Naive thymus-derived CD4-positive, alpha-beta T cell (primary cell): ENCODE data around the gene ADCK2. TPM values are rescaled to one million over a fixed set of nuclear protein-coding genes. Genes with fewer than 3 reads are reported as not detected.
"Not testable (repeated sequence)": the region's sequence is repeated elsewhere in the genome, so short reads cannot be mapped to it uniquely, and the experiment has no call there.

Experiments
- ATAC-seq: fragments of 150-1000 bp; cut with Tn5 transposase; 2 replicates; pipeline ENCODE4 v1.10.0; 2021; ENCODE audit warnings: mild to moderate bottlenecking, moderate library complexity
- CTCF ChIA-PET: fragments of 350-600 bp; sonication (Branson Sonifier 250); formaldehyde crosslinking; loops from one replicate; lab custom pipeline; 2021; ENCODE audit warnings: antibody characterized with exemption; lab: Charles Lee
- POLR2A ChIA-PET: fragments of 350-600 bp; sonication (Branson Sonifier 250); formaldehyde crosslinking; loops from one replicate; lab custom pipeline; 2021; ENCODE audit warnings: antibody characterized with exemption, inconsistent platforms; lab: Charles Lee
- DNase-seq, 9 donors: peaks; one replicate each; pipeline versions ENCODE4 v3.0.0 to v3.0.0-alpha.2; 2020 to 2022; ENCODE audit warnings: mixed read lengths in 1 of 9
- H3K27ac ChIP-seq: one replicate; pipeline ENCODE4 v1.7.0; 2013; ENCODE audit warnings: mild to moderate bottlenecking, low read depth, low read length, moderate library complexity
- H3K27me3 ChIP-seq, 2 donors: one replicate each; pipeline ENCODE4 v1.7.0; 2013; ENCODE audit warnings: low read length in 2 of 2, mild to moderate bottlenecking in 2 of 2, moderate library complexity in 2 of 2; ENCODE audit not compliant: control insufficient read depth in 2 of 2, insufficient read depth in 2 of 2
- H3K36me3 ChIP-seq, 3 experiments: 1 replicate in 2 of 3; 2 replicates in 1 of 3; pipeline ENCODE4 v1.7.0; 2013; ENCODE audit warnings: low read length in 3 of 3, mild to moderate bottlenecking in 3 of 3, moderate library complexity in 1 of 3; ENCODE audit not compliant: insufficient read depth in 3 of 3, control insufficient read depth in 2 of 3
- H3K4me1 ChIP-seq, 2 donors: one replicate each; pipeline ENCODE4 v1.7.0; 2013; ENCODE audit warnings: low read length in 2 of 2, mild to moderate bottlenecking in 2 of 2, moderate library complexity in 1 of 2; ENCODE audit not compliant: control insufficient read depth in 2 of 2, insufficient read depth in 2 of 2
- H3K4me3 ChIP-seq: 2 replicates; pipeline ENCODE4 v1.7.0; 2013; ENCODE audit warnings: mild to moderate bottlenecking, low read length
- H3K9me3 ChIP-seq, 3 experiments: 1 replicate in 2 of 3; 2 replicates in 1 of 3; pipeline ENCODE4 v1.7.0; 2013; ENCODE audit warnings: low read length in 3 of 3; ENCODE audit not compliant: control insufficient read depth in 2 of 3
- H3K27ac Mint-ChIP-seq, 9 donors: one replicate each; pipeline ENCODE4 v1.8.0; 2020 to 2022; ENCODE audit warnings: mixed read lengths in 9 of 9, mild to moderate bottlenecking in 8 of 9, moderate library complexity in 5 of 9, inconsistent platforms in 2 of 9
- H3K27me3 Mint-ChIP-seq, 5 donors: one replicate each; pipeline ENCODE4 v1.8.0; 2021 to 2022; ENCODE audit warnings: mixed read lengths in 5 of 5, mild to moderate bottlenecking in 1 of 5
- H3K36me3 Mint-ChIP-seq, 5 donors: one replicate each; pipeline ENCODE4 v1.8.0; 2020 to 2022; ENCODE audit warnings: mixed read lengths in 5 of 5, mild to moderate bottlenecking in 3 of 5, inconsistent platforms in 1 of 5
- H3K4me1 Mint-ChIP-seq, 7 donors: one replicate each; pipeline ENCODE4 v1.8.0; 2020 to 2022; ENCODE audit warnings: mixed read lengths in 7 of 7, mild to moderate bottlenecking in 3 of 7, inconsistent platforms in 1 of 7
- H3K4me3 Mint-ChIP-seq, 10 donors: one replicate each; pipeline ENCODE4 v1.8.0; 2020 to 2022; ENCODE audit warnings: mild to moderate bottlenecking in 10 of 10, mixed read lengths in 10 of 10, moderate library complexity in 6 of 10, inconsistent platforms in 2 of 10
- H3K9me3 Mint-ChIP-seq, 11 donors: one replicate each; pipeline ENCODE4 v1.8.0; 2020 to 2022; ENCODE audit warnings: mixed read lengths in 11 of 11, mild to moderate bottlenecking in 4 of 11, inconsistent platforms in 1 of 11, moderate library complexity in 1 of 11
- intact Hi-C, 2 donors: fragments of 100-400 bp; cut with micrococcal nuclease; formaldehyde crosslinking; loops; one replicate each; pipeline ENCODE4 v1.15.1; 2023
- polyA plus RNA-seq, 2 donors: library from polyadenylated mRNA; unstranded; fragments of 300-500 nt; fragmentation: Illumina TruSeq; gene quantifications; one replicate each; pipeline ENCODE4 v1.2.3, GENCODE V29; 2021
- total RNA-seq, 6 experiments: library from RNA in 5 of 6; stranded (reverse) in 5 of 6; gene quantifications; 1 replicate in 5 of 6; 2 replicates in 1 of 6; pipeline ENCODE4 v1.2.3 and lab custom pipeline; 2021 to 2026

The ADCK2 gene
- total and polyA plus RNA-seq, 7 experiments from 2014 or later, result 15.2 to 34.2 (median 18.9) TPM

DNA sequence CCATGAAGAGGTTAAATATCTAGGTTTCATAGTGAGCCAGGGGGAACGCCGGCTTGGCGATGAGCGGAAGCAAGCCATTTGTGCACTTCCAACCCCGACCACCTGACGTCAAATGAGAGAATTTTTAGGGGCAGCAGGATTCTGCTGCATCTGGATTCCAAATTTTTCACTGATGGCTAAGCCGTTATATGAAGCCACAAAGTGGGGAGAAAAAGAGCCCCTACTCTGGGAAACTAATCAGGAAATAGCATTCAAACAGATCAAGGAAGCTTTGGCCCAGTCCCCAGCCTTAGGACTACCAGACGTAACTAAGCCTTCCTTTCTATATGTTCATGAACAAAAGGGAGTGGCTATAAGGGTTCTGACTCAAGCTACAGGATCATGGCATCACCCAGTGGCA, 12.9 kb upstream of the ADCK2 start:
- Histone ChIP-seq H3K9me3 (no peaks in the 10 kb centered on the region), H3K27me3 (no peaks in the 10 kb centered on the region), H3K27ac (no peak overlapping the region), H3K4me1 (peaks cover 0 to 9% of the 10 kb centered on the region in 2 donors), H3K36me3 (no peaks in the 10 kb centered on the region), H3K4me3 (no peak overlapping the region)
- POLR2A ChIA-PET, result interaction anchor here (1.2 kb wide), 1 partner anchor 14 kb away, joined by 5 read pairs; no protein-coding TSS in a partner anchor
- Mint-ChIP-seq H3K9me3 (peaks cover 0 to 9% (median 0%) of the 10 kb centered on the region in 11 donors), H3K27ac (no peak overlapping the region), H3K4me1 (peaks cover 0 to 21% (median 17%) of the 10 kb centered on the region in 7 donors), H3K36me3 (peaks cover 0 to 11% (median 0%) of the 10 kb centered on the region in 5 donors), H3K27me3 (peaks cover 5 to 49% (median 5%) of the 10 kb centered on the region in 5 donors), H3K4me3 (no peak overlapping the region)
- DNase-seq (no peak), ATAC-seq (no peak)
- CTCF ChIA-PET, result interaction anchor here (1.0 kb wide), 1 partner anchor 10 kb away, joined by 3 read pairs; no protein-coding TSS in a partner anchor
- intact Hi-C loops, result loop anchor here (5.0 kb wide), 2 partner anchors 37 to 352 kb away; partner anchors contain the start of genes MRPS33 (in 1 of the 2) and NDUFB2 (in 1 of the 2)

DNA sequence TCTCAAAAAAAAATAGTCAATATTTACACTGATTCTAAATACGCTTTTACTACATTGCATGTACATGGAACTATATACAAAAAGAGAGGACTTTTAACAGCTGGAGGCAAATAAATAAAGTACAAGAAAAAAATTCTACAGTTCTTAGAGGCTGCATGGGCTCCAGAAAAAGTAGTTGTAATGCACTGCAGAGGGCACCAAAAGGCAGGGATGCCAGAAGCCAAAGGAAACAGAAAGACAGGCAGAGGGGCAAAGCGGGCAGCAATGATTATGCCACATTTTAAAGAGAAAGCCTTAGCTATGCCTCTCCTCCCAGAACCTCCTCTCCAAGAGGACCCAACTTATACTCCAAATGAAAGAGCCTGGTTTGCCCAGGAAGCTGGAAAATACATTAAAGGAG, 11.6 kb upstream of the ADCK2 start:
- Histone ChIP-seq H3K9me3 (no peaks in the 10 kb centered on the region), H3K27me3 (no peaks in the 10 kb centered on the region), H3K36me3 (no peaks in the 10 kb centered on the region), H3K4me3 (no peak overlapping the region), H3K4me1 (peaks cover 0 to 6% of the 10 kb centered on the region in 2 donors), H3K27ac (no peak overlapping the region)
- DNase-seq (no peak), ATAC-seq (no peak)
- H3K9me3 Mint-ChIP-seq, result peaks cover 0 to 9% (median 0%) of the 10 kb centered on the region in 11 donors
- H3K36me3 Mint-ChIP-seq, result peaks cover 0 to 13% (median 0%) of the 10 kb centered on the region in 5 donors
- H3K27ac Mint-ChIP-seq, result no peak overlapping the region
- H3K4me3 Mint-ChIP-seq, result no peak overlapping the region
- H3K4me1 Mint-ChIP-seq, result peaks cover 0 to 12% (median 11%) of the 10 kb centered on the region in 7 donors
- POLR2A ChIA-PET, result no interaction called here
- peaks cover under 1 to 58% (median 5%) of the 10 kb centered on the region in 5 donors for H3K27me3 Mint-ChIP-seq
- intact Hi-C loops, result loop anchor here in 1 of 2 donors (5.0 kb wide), 1 partner anchor 36 kb away; the partner anchor contains the start of gene NDUFB2
- CTCF ChIA-PET, result no interaction called here

DNA sequence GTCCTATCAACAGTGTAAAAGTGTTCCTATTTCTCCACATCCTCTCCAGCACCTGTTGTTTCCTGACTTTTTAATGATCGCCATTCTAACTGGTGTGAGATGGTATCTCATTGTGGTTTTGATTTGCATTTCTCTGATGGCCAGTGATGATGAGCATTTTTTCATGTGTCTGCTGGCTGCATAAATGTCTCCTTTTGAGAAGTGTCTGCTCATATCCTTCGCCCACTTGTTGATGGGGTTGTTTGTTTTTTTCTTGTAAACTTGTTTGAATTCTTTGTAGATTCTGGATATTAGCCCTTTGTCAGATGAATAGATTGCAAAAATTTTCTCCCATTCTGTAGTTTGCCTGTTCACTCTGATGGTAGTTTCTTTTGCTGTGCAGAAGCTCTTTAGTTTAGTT, 9.8 kb upstream of the ADCK2 start:
- H3K4me3 Mint-ChIP-seq, H3K36me3 ChIP-seq, H3K27ac ChIP-seq, H3K4me3 ChIP-seq, CTCF ChIA-PET, H3K27me3 ChIP-seq, H3K4me1 Mint-ChIP-seq, H3K36me3 Mint-ChIP-seq, POLR2A ChIA-PET, H3K9me3 ChIP-seq, H3K9me3 Mint-ChIP-seq, ATAC-seq, H3K4me1 ChIP-seq, DNase-seq, H3K27ac Mint-ChIP-seq: not testable (repeated sequence)
- intact Hi-C loops, result loop anchor here in 1 of 2 donors (5.0 kb wide), 1 partner anchor 34 kb away; the partner anchor contains the start of gene NDUFB2
- H3K27me3 Mint-ChIP-seq, result peaks cover 0 to 50% (median 3%) of the 10 kb centered on the region in 5 donors

DNA sequence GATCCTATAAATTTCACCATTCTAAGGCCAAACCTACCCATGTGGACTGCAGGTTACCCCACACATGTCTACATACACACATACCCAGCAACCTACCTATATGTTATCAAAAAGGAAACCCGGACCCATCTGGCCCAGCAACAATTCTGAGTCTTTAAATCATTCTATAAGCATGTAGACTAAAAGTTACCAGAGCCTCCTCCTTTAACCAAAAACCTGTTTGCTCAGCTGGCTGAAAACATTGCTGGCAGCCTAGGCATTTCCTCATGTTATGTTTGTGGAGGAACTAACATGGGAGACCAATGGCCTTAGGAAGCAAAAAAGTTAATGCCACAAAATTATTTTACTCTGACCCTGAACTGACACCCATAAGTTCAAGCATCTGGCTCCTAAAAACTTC, 5.3 kb upstream of the ADCK2 start:
- ChIA-PET POLR2A (no interaction called here), CTCF (no interaction called here)
- Histone ChIP-seq H3K36me3 (no peaks in the 10 kb centered on the region), H3K9me3 (no peaks in the 10 kb centered on the region), H3K27ac (no peak overlapping the region), H3K27me3 (no peaks in the 10 kb centered on the region), H3K4me1 (peaks cover 0 to 3% of the 10 kb centered on the region in 2 donors), H3K4me3 (no peak overlapping the region)
- no peak for ATAC-seq
- Mint-ChIP-seq H3K9me3 (peaks cover 0 to 9% (median 0%) of the 10 kb centered on the region in 11 donors), H3K4me3 (no peak overlapping the region), H3K4me1 (peaks cover 0 to 7% (median 4%) of the 10 kb centered on the region in 7 donors), H3K27ac (no peak overlapping the region), H3K36me3 (peaks cover 0 to 8% (median 0%) of the 10 kb centered on the region in 5 donors), H3K27me3 (peaks cover 0 to 47% (median 0%) of the 10 kb centered on the region in 5 donors)
- no peak for DNase-seq
- intact Hi-C loops, result no loop called here

DNA sequence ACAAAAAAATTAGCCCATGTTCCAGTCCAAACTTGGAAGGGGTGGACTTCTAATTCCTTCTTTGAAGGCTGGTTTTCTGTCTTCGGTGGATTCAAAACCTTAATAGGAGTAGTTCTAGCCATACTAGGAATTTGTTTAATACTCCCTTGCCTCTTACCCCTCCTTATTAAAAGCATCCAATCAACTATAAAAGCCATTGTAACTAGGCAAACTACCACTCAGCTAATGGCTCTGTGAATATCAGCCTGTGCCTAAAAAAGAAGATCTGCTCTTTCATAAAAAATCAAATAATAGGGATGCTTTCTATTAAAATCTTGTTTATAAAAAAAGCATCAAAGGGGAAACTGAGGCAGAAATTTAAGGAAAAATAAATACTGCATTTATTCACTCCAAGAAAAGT, 4.1 kb upstream of the ADCK2 start:
- DNase-seq (no peak), ATAC-seq (no peak)
- POLR2A ChIA-PET, result no interaction called here
- Mint-ChIP-seq H3K4me1 (peaks cover 0 to 10% (median 7%) of the 10 kb centered on the region in 7 donors), H3K4me3 (no peak overlapping the region), H3K27me3 (peaks cover 0 to 39% (median 0%) of the 10 kb centered on the region in 5 donors), H3K27ac (no peak overlapping the region), H3K36me3 (peaks cover 0 to 8% (median 0%) of the 10 kb centered on the region in 5 donors), H3K9me3 (peaks cover 0 to 3% (median 0%) of the 10 kb centered on the region in 11 donors)
- Histone ChIP-seq H3K4me3 (no peak overlapping the region), H3K36me3 (no peaks in the 10 kb centered on the region), H3K9me3 (no peaks in the 10 kb centered on the region), H3K4me1 (peaks cover 1 to 3% of the 10 kb centered on the region in 2 donors), H3K27ac (no peak overlapping the region), H3K27me3 (no peaks in the 10 kb centered on the region)
- intact Hi-C loops, result no loop called here
- CTCF ChIA-PET, result no interaction called here

DNA sequence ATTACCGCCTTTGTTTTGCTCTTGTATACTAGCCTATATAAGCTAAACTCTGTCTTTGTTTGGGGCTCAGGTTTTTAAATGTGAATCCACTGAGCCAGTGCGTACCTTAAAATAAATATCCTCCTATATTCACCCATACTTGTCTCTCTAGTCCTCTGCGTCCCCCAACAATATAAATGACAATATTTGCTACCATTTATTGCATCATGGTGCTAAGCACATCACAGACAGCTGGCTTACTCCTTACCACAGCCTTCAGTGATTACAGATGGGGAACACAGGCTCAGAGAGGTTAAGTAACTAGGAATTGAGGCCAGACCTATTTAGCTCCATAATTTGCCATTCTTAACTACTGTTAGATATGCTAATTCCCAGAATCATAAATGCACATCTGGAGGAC, 3.4 kb upstream of the ADCK2 start:
- ATAC-seq, result no peak
- Mint-ChIP-seq H3K9me3 (peaks cover 0 to under 1% (median 0%) of the 10 kb centered on the region in 11 donors), H3K4me1 (peaks cover 4 to 16% (median 14%) of the 10 kb centered on the region in 7 donors), H3K27me3 (peaks cover 0 to 34% (median 0%) of the 10 kb centered on the region in 5 donors), H3K27ac (no peak overlapping the region), H3K36me3 (peaks cover 0 to 7% (median 0%) of the 10 kb centered on the region in 5 donors), H3K4me3 (no peak overlapping the region)
- intact Hi-C loops, result no loop called here
- DNase-seq, result no peak
- CTCF ChIA-PET, result interaction anchor here (0.7 kb wide), 1 partner anchor 9 kb away, joined by 3 read pairs; no protein-coding TSS in a partner anchor
- Histone ChIP-seq H3K27ac (no peak overlapping the region), H3K4me1 (peaks cover 8 to 9% of the 10 kb centered on the region in 2 donors), H3K27me3 (no peaks in the 10 kb centered on the region), H3K4me3 (no peak overlapping the region), H3K36me3 (no peaks in the 10 kb centered on the region), H3K9me3 (no peaks in the 10 kb centered on the region)
- POLR2A ChIA-PET, result interaction anchor here (0.6 kb wide), 1 partner anchor 145 kb away, joined by 3 read pairs; no protein-coding TSS in a partner anchor
